ENCODE results near the gene PLEKHA1. TPM values are rescaled to one million over a fixed set of nuclear protein-coding genes. Genes with fewer than 3 reads are reported as not detected.

The PLEKHA1 gene
- total RNA-seq, 5 donors from 2014 or later (not counting 1 experiment from before 2014, with no cell fraction given) = 36.8 to 58.6 (median 40.5) TPM

DNA sequence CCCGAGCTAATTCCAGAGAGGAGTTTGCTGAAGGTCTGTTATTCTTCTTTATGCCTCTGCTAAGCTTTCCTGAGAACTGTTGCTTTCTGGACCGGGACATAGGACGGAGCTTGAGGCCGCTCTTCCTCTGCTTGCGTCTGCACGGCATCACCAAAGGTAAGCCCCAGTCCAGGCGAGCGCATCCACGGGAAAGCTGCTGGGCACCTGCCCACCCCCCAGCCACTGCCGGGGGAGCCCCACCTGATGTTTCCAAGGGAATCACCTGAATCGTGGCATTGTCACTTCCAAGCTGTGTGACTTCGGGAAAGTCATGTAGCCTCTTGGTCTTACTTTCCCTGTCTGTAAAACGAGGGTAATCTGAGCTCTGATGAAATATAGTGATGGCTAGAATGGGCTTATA is 45.1 kb upstream of the PLEKHA1 start:
- no peak overlapping the region for H3K27ac Mint-ChIP-seq
- H3K9me3 Mint-ChIP-seq = no peaks in the 10 kb centered on the region
- no peak overlapping the region for H3K4me3 Mint-ChIP-seq
- ChIA-PET POLR2A (no interaction called here), CTCF (interaction anchor here in 1 of 2 donors (0.7 kb wide), 1 partner anchor 223 kb away, joined by 3 read pairs; no protein-coding TSS in a partner anchor)
- H3K27ac ChIP-seq (ENCODE audit: low read length) = no peak overlapping the region
- DNase-seq = no peak
- no peaks in the 10 kb centered on the region for H3K36me3 ChIP-seq (ENCODE audit: control insufficient read depth in 2 of 2, extremely low read depth in 1 of 2, insufficient read depth in 1 of 2, low read length in 1 of 2)
- no peaks in the 10 kb centered on the region for H3K4me1 ChIP-seq (ENCODE audit: control insufficient read depth in 1 of 2, extremely low read depth in 1 of 2, insufficient read depth in 2 of 2, low read length in 2 of 2)
- H3K27me3 ChIP-seq (replicated peaks in 1 of 2; ENCODE audit: control insufficient read depth in 2 of 2, extremely low read depth in 1 of 2, insufficient read depth in 2 of 2, low read length in 1 of 2) = peaks cover 0 to 31% of the 10 kb centered on the region in 2 experiments
- H3K36me3 Mint-ChIP-seq = no peaks in the 10 kb centered on the region
- WGBS (ENCODE audit: insufficient coverage) = 87% methylated on average over 8 of the region's 13 CpGs
- H3K9me3 ChIP-seq = no peaks in the 10 kb centered on the region
- ATAC-seq (replicated peaks in 1 of 4) = no peak
- H3K4me1 Mint-ChIP-seq = no peaks in the 10 kb centered on the region
- peaks cover 27 to 30% of the 10 kb centered on the region in 2 donors for H3K27me3 Mint-ChIP-seq
- H3K4me3 ChIP-seq (ENCODE audit: control insufficient read depth in 1 of 2, extremely low read depth in 1 of 2, low read length in 1 of 2) = no peak overlapping the region

DNA sequence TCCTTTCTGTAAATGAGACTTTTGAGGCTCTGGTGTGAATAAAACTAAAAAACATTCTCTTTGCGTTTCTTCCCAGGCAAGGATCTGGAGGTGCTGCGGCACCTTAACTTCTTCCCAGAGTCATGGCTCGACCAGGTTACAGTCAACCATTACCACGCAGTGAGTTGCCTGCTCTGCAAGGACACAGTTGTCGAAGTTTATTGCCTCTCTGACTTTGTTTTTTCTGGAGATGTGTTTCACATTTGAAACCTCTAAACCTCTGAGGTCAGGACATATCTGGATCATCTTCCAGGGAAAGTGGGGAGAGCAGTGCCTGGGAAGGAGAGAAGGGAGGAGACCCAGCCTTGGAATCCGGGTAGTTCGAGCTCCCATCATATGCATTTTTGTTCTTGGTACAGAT is 43.4 kb upstream of the PLEKHA1 start:
- Histone ChIP-seq H3K9me3 (no peaks in the 10 kb centered on the region), H3K4me3 (ENCODE audit: control insufficient read depth in 1 of 2, extremely low read depth in 1 of 2, low read length in 1 of 2) (no peak overlapping the region), H3K27me3 (replicated peaks in 1 of 2; ENCODE audit: control insufficient read depth in 2 of 2, extremely low read depth in 1 of 2, insufficient read depth in 2 of 2, low read length in 1 of 2) (peaks cover 0 to 31% of the 10 kb centered on the region in 2 experiments), H3K36me3 (ENCODE audit: control insufficient read depth in 2 of 2, extremely low read depth in 1 of 2, insufficient read depth in 1 of 2, low read length in 1 of 2) (no peaks in the 10 kb centered on the region), H3K27ac (ENCODE audit: low read length) (no peak overlapping the region), H3K4me1 (ENCODE audit: control insufficient read depth in 1 of 2, extremely low read depth in 1 of 2, insufficient read depth in 2 of 2, low read length in 2 of 2) (no peaks in the 10 kb centered on the region)
- Mint-ChIP-seq H3K4me1 (no peaks in the 10 kb centered on the region), H3K27me3 (peaks cover 20 to 22% of the 10 kb centered on the region in 2 donors), H3K9me3 (no peaks in the 10 kb centered on the region), H3K27ac (no peak overlapping the region), H3K36me3 (no peaks in the 10 kb centered on the region), H3K4me3 (no peak overlapping the region)
- ATAC-seq (replicated peaks in 1 of 4) = no peak
- no peak for DNase-seq
- POLR2A ChIA-PET = interaction anchor here in 1 of 2 donors (0.5 kb wide), 1 partner anchor 111 kb away, joined by 3 read pairs; no protein-coding TSS in a partner anchor
- 89% methylated on average over 4 of the region's 7 CpGs for WGBS (ENCODE audit: insufficient coverage)
- CTCF ChIA-PET = interaction anchor here in 1 of 2 donors (0.5 kb wide), 1 partner anchor 14 kb away, joined by 6 read pairs; no protein-coding TSS in a partner anchor

DNA sequence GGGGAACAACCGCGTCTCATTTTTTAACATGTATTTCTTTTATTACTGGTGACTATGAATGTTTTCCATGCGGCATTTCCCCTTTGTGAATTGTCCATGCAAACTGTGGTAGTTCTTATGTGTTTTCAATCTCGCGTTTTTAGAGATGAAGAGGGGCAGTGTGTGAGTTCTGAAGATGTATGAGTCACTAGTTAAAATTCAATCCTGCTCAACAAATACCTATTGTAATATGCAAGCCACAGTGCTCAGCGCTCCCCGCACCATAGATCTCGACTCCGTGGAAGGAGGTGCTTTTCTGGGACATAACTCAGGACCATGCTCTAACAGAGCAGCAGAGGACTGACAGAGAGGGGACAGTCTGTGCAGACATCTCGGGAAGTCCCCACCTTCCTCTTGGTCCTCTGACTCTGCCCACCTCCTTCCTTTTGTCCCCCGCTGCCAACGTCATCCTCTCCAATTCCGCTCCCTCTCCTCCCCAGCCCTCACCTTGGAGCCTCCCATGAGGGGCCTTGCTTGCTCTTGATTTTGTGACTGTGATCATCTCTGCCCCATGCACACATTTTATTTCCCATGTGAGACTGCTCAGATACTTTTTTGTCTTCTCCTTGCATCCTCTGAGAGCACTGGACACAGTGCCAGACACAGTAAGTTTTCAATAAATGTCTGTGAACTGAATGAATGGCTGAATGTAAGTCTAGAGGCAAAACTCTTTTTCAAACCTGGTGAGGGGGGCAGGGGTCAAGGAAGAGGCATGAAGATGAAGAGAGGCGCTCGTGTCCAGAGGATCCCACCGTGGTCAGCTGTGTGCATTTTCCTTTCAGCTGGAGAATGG is 42.7 kb upstream of the PLEKHA1 start:
- Histone ChIP-seq H3K4me3 (ENCODE audit: control insufficient read depth in 1 of 2, extremely low read depth in 1 of 2, low read length in 1 of 2) (no peak overlapping the region), H3K9me3 (no peaks in the 10 kb centered on the region), H3K27me3 (replicated peaks in 1 of 2; ENCODE audit: control insufficient read depth in 2 of 2, extremely low read depth in 1 of 2, insufficient read depth in 2 of 2, low read length in 1 of 2) (peaks cover 0 to 29% of the 10 kb centered on the region in 2 experiments), H3K27ac (ENCODE audit: low read length) (no peak overlapping the region), H3K36me3 (ENCODE audit: control insufficient read depth in 2 of 2, extremely low read depth in 1 of 2, insufficient read depth in 1 of 2, low read length in 1 of 2) (no peaks in the 10 kb centered on the region), H3K4me1 (ENCODE audit: control insufficient read depth in 1 of 2, extremely low read depth in 1 of 2, insufficient read depth in 2 of 2, low read length in 2 of 2) (no peaks in the 10 kb centered on the region)
- no peak overlapping the region for H3K4me3 Mint-ChIP-seq
- H3K27ac Mint-ChIP-seq = no peak overlapping the region
- ChIA-PET POLR2A (no interaction called here), CTCF (no interaction called here)
- no peaks in the 10 kb centered on the region for H3K36me3 Mint-ChIP-seq
- no peaks in the 10 kb centered on the region for H3K4me1 Mint-ChIP-seq
- H3K27me3 Mint-ChIP-seq = peaks cover 17 to 18% of the 10 kb centered on the region in 2 donors
- H3K9me3 Mint-ChIP-seq = no peaks in the 10 kb centered on the region
- no peak for ATAC-seq (replicated peaks in 1 of 4)
- 89% methylated on average over 9 of the region's 16 CpGs for WGBS (ENCODE audit: insufficient coverage)
- DNase-seq = no peak

DNA sequence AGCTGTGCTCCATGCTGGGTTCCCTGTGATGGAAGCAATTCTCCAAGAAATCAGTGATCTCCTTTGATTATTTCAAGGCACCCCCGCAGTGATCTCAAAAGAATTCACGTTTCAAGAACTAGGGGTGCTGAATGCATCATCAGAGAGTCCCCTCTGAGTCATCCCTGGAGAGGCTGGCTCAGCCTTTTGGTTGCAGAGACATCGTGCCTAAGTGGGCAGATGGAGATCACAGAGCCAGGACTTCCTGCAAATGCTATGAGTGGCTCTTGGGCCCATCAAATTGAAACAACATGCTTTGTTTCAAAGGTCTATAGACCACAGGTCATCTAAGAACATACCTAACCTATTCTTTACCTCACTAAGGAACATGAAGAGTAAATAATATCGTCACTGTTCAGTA is 41.5 kb upstream of the PLEKHA1 start:
- peaks cover 19 to 22% of the 10 kb centered on the region in 2 donors for H3K27me3 Mint-ChIP-seq
- no peaks in the 10 kb centered on the region for H3K36me3 Mint-ChIP-seq
- ChIA-PET POLR2A (no interaction called here), CTCF (interaction anchor here in 1 of 2 donors (0.5 kb wide), 1 partner anchor 14 kb away, joined by 4 read pairs; no protein-coding TSS in a partner anchor)
- peaks cover 0 to 17% of the 10 kb centered on the region in 2 experiments for H3K27me3 ChIP-seq (replicated peaks in 1 of 2; ENCODE audit: control insufficient read depth in 2 of 2, extremely low read depth in 1 of 2, insufficient read depth in 2 of 2, low read length in 1 of 2)
- H3K9me3 ChIP-seq = no peaks in the 10 kb centered on the region
- H3K27ac ChIP-seq (ENCODE audit: low read length) = no peak overlapping the region
- no peak overlapping the region for H3K4me3 ChIP-seq (ENCODE audit: control insufficient read depth in 1 of 2, extremely low read depth in 1 of 2, low read length in 1 of 2)
- WGBS (ENCODE audit: insufficient coverage) = 21% methylated on average over 3 of the region's 4 CpGs
- no peaks in the 10 kb centered on the region for H3K4me1 ChIP-seq (ENCODE audit: control insufficient read depth in 1 of 2, extremely low read depth in 1 of 2, insufficient read depth in 2 of 2, low read length in 2 of 2)
- no peaks in the 10 kb centered on the region for H3K36me3 ChIP-seq (ENCODE audit: control insufficient read depth in 2 of 2, extremely low read depth in 1 of 2, insufficient read depth in 1 of 2, low read length in 1 of 2)
- no peak overlapping the region for H3K4me3 Mint-ChIP-seq
- no peak for ATAC-seq (replicated peaks in 1 of 4)
- no peak for DNase-seq
- H3K27ac Mint-ChIP-seq = no peak overlapping the region
- H3K9me3 Mint-ChIP-seq = no peaks in the 10 kb centered on the region
- no peaks in the 10 kb centered on the region for H3K4me1 Mint-ChIP-seq

DNA sequence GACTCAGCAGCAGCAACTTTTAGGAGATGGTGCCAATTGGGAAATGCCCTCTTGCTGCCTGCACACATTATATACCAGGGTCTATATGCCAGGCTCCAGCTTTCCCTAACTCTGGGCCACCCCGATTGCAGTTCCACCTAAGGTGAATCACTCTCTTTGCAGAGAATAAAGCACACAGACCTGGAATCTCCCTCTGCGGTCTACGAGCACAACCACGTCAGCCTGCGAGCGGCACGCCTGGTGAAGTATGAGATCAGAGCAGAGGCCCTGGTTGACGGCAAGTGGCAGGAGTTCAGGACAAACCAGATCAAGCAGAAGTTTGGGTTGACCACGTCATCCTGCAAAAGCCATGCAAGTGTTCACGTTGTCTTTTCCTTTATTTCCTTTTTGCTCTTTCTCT is 38.2 kb upstream of the PLEKHA1 start:
- Mint-ChIP-seq H3K27ac (no peak overlapping the region), H3K36me3 (no peaks in the 10 kb centered on the region), H3K4me1 (no peaks in the 10 kb centered on the region), H3K27me3 (peaks cover 8 to 17% of the 10 kb centered on the region in 2 donors), H3K4me3 (no peak overlapping the region), H3K9me3 (no peaks in the 10 kb centered on the region)
- ChIA-PET CTCF (interaction anchor here in 1 of 2 donors (1.6 kb wide), 1 partner anchor 99 kb away, joined by 3 read pairs; no protein-coding TSS in a partner anchor), POLR2A (no interaction called here)
- 77% methylated on average over 10 of the region's 10 CpGs for WGBS (ENCODE audit: insufficient coverage)
- H3K27ac ChIP-seq (ENCODE audit: low read length) = no peak overlapping the region
- no peak for ATAC-seq (replicated peaks in 1 of 4)
- H3K4me3 ChIP-seq (ENCODE audit: control insufficient read depth in 1 of 2, extremely low read depth in 1 of 2, low read length in 1 of 2) = no peak overlapping the region
- H3K9me3 ChIP-seq = no peaks in the 10 kb centered on the region
- DNase-seq = no peak
- no peaks in the 10 kb centered on the region for H3K4me1 ChIP-seq (ENCODE audit: control insufficient read depth in 1 of 2, extremely low read depth in 1 of 2, insufficient read depth in 2 of 2, low read length in 2 of 2)
- H3K36me3 ChIP-seq (ENCODE audit: control insufficient read depth in 2 of 2, extremely low read depth in 1 of 2, insufficient read depth in 1 of 2, low read length in 1 of 2) = no peaks in the 10 kb centered on the region
- peaks cover 0 to 12% of the 10 kb centered on the region in 2 experiments for H3K27me3 ChIP-seq (replicated peaks in 1 of 2; ENCODE audit: control insufficient read depth in 2 of 2, extremely low read depth in 1 of 2, insufficient read depth in 2 of 2, low read length in 1 of 2)

DNA sequence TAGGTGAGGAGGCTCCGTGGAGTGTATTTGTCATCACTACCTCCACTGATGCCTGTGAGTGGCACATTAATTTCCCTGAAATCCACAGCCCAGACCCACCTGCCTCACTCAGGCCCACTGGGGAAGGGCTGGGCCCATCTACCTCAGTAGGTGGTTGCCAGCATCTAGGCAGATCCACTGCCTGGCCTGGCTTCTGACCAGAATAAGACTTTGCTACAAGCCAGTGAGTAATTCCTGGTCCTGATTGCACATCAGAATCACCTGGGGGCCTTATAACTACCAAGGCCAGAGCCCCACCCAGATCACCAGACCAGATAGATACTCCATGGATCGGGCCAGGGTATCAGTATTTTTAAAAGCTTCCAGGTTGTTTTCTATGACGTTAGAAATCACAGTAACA is 37.5 kb upstream of the PLEKHA1 start:
- Mint-ChIP-seq H3K27ac (no peak overlapping the region), H3K36me3 (no peaks in the 10 kb centered on the region), H3K27me3 (peaks cover 3 to 13% of the 10 kb centered on the region in 2 donors), H3K4me3 (no peak overlapping the region), H3K4me1 (no peaks in the 10 kb centered on the region), H3K9me3 (no peaks in the 10 kb centered on the region)
- ChIA-PET CTCF (no interaction called here), POLR2A (no interaction called here)
- ATAC-seq (replicated peaks in 1 of 4) (no peak), DNase-seq (no peak)
- H3K4me1 ChIP-seq (ENCODE audit: control insufficient read depth in 1 of 2, extremely low read depth in 1 of 2, insufficient read depth in 2 of 2, low read length in 2 of 2) = no peaks in the 10 kb centered on the region
- WGBS (ENCODE audit: insufficient coverage) = no CpG with 5 or more reads among the region's 3 CpGs
- H3K27ac ChIP-seq (ENCODE audit: low read length) = no peak overlapping the region
- no peak overlapping the region for H3K4me3 ChIP-seq (ENCODE audit: control insufficient read depth in 1 of 2, extremely low read depth in 1 of 2, low read length in 1 of 2)
- H3K36me3 ChIP-seq (ENCODE audit: control insufficient read depth in 2 of 2, extremely low read depth in 1 of 2, insufficient read depth in 1 of 2, low read length in 1 of 2) = no peaks in the 10 kb centered on the region
- peaks cover 0 to 9% of the 10 kb centered on the region in 2 experiments for H3K27me3 ChIP-seq (replicated peaks in 1 of 2; ENCODE audit: control insufficient read depth in 2 of 2, extremely low read depth in 1 of 2, insufficient read depth in 2 of 2, low read length in 1 of 2)
- H3K9me3 ChIP-seq = no peaks in the 10 kb centered on the region

All from T-cell (primary cell).